LNCAP (cell line): ENCODE measurements around the gene BCLAF3.

Experiments
- TF ChIP-seq, protein P1 (sequence below): fragments of 450-650 bp; IDR thresholded peaks from 2 replicates; pipeline ENCODE4 v1.5.1; 2017; ENCODE audit warnings: mild to moderate bottlenecking

Gene BCLAF3

DNA sequence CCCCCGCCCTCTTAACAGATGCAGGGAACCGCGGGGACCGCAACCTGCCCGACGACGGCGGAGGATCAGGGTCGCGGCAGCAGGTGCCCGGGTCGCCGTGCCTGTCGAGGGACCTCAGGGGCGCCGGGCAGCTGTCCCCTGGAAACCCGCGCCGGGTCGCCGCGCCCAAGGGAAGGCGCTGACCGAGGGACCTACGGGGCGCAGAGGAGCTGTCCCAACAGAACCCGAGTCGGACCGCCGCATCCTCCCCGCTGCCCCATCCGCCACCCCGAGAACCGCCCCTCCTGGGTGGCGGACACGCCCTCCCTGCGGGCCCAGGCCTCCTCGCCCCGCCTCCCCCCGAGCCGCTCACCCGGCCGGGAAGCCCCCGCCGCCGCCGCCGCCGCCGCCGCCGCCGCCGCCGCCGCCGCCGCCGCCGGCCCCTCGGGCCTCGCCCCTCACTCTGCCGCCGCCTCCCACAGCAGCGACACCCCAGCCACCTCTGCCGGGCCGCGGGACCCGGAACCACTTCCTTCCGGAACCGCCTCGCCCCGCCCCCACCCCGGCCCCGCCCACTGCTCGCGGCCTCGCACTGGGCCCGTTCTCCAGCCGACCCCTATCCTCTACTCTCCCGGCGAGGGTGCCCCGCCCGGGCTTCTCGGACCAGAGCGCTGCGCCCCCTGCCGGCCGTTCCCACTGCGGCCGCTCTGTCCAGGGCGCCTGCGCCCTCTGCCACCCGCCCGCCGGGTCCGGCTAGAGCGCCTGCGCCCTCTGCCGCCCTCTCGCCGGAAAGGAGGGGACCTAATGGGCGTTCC, at the start of gene BCLAF3:
Gene BCLAF3 (minus strand): TSS at position 506 of the 794 bp plus-strand sequence. CDS start 20,797 bp downstream, outside the sequence.
- TF ChIP-seq, protein P1, sequence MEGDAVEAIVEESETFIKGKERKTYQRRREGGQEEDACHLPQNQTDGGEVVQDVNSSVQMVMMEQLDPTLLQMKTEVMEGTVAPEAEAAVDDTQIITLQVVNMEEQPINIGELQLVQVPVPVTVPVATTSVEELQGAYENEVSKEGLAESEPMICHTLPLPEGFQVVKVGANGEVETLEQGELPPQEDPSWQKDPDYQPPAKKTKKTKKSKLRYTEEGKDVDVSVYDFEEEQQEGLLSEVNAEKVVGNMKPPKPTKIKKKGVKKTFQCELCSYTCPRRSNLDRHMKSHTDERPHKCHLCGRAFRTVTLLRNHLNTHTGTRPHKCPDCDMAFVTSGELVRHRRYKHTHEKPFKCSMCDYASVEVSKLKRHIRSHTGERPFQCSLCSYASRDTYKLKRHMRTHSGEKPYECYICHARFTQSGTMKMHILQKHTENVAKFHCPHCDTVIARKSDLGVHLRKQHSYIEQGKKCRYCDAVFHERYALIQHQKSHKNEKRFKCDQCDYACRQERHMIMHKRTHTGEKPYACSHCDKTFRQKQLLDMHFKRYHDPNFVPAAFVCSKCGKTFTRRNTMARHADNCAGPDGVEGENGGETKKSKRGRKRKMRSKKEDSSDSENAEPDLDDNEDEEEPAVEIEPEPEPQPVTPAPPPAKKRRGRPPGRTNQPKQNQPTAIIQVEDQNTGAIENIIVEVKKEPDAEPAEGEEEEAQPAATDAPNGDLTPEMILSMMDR, result peak; percentile 78

DNA sequence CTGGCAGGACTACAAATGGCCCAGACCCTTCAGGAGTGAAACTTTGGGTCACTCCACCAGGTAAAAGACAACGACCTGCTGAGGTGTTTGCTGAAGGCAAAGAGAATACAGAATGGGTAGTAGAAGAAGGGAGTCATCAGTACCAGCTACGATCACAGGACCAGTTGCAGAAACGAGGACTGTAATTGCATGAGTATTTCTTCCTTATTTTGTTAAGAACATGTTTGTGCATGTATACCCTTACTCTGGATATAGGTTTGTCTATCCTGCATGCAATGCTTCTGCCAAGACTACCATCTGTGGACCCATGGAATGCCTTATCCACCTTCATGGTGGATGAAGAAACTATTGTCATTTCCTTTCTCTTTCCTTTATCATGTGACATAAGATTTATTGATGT, 48.1 kb upstream of the BCLAF3 start:
- TF ChIP-seq, protein P1, result no peak

DNA sequence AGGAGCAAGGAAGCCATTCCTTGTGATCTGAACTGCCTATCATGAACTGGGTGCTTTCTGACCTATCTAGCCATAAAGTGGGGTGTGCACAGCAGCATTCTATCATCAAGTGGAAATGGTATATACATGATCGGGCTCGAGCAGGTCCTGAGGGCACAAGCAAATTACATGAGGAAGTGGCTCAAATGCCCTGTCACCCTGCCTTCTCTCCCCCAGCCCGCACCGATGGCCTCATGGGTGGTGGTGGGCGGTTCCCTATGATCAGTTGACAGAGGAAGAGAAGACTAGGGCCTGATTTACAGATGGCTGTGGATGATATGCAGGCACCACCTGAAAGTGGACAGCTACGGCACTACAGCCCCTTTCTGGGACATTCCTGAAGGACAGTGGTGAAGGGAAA, 46.3 kb upstream of the BCLAF3 start:
- TF ChIP-seq, protein P1, result no peak

DNA sequence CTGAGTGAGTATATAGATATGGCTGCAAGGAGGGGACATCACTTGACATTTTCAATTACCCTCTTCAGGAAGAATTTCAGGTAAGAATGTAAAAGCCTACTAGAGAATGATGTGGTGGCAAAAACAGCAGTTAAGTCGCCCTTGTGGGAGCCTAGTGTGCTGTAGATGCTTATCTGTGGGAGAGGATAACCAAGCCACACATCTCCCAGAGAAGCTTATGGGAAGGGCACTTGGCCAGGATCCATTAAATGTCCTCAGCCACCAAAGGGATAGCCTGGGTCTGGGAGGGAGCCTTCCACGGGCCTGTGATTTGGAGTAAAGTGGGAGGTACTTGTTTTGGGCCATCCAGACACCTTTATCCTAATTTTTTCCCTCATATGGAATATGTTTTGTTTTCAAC, 41.3 kb upstream of the BCLAF3 start:
- TF ChIP-seq, protein P1, result no peak

DNA sequence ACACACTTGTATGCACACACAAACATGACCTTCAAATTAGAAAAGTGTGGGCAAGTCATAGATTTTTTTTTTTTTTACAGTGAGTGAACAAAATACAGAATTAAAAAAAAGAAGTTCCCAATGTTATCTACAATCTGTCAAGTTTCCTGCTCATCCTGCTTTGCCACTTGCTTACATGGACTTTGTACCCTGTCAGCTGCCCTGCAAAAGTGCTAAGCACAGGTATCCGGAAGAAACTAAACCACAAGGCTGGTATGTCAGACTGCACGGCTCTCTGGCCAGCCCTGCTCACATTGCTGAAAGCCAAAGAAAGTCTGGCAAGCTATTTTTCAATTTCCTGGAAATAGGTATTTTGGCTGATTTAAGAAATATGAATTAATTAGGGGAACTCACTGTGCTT, 38.9 kb upstream of the BCLAF3 start:
- TF ChIP-seq, protein P1, result no peak

DNA sequence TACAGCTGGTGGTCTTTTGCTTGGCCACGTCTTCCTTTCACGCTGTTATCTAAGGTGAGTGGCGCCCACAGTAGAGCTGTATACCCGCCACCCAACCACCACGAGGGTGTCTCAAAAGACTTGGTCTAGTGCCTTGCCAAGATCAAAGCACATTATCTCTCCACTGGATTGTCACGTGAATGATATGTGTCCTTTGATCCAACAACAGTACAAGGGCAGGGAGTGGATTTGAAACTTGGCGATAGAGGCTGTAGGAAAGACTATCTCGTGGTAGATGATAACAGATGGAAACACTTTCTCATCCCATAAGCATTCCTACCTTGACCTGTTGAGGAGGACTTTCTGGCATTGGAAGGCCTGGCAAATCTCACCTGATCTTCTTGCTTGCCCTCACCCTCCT, 37.7 kb upstream of the BCLAF3 start:
- TF ChIP-seq, protein P1, result no peak

DNA sequence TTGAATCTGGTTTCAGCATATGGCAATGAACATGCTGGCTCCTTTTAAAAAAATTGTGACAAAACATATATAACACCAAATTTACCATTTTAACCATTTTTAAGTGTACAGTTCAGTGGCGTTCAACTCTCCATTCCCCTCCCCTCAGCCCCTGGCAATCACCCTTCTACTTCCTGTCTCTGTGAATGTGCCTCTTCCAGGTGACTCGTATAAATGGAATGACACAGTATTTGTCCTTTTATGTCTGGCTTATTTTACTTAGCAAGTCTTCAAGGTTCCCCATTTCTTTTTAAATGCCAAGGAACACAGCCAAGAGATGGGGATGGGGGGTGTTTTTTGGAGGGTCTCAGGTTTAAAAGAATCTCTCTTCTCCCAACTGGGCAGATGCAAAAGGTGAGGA, 35.4 kb upstream of the BCLAF3 start:
- TF ChIP-seq, protein P1, result no peak
